ENCODE data around the gene TRPC3. TPM values are rescaled to one million over a fixed set of nuclear protein-coding genes. Genes with fewer than 3 reads are reported as not detected.
"Not testable (repeated sequence)": the region's sequence is repeated elsewhere in the genome, so short reads cannot be mapped to it uniquely, and the experiment has no call there.

TRPC3 gene
- total RNA-seq, 3 donors from 2014 or later, result 0.17 to 1.0 (median 0.51) TPM

DNA sequence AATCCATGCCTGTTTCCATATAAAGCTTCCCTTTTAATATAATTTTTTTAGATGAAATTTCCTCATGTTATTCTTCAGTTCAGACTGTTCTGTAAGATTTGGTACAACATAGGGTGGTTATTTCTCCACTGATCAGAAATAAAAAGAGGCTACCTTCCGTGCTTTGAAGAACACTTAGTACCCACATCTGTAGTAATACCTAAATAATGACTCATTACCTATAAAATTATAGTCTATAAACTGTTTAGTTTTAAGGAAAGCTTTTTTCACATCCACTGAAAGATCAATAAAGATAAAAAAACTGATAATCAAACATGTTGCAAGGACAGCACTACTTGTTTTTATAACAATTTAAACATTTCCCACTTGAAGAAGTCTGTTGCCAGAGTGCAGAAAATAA, 23.9 kb downstream of the TRPC3 start:
- intact Hi-C loops (cut with DNase I, micrococcal nuclease), result no loop called here
- TF ChIP-seq, protein P1, sequence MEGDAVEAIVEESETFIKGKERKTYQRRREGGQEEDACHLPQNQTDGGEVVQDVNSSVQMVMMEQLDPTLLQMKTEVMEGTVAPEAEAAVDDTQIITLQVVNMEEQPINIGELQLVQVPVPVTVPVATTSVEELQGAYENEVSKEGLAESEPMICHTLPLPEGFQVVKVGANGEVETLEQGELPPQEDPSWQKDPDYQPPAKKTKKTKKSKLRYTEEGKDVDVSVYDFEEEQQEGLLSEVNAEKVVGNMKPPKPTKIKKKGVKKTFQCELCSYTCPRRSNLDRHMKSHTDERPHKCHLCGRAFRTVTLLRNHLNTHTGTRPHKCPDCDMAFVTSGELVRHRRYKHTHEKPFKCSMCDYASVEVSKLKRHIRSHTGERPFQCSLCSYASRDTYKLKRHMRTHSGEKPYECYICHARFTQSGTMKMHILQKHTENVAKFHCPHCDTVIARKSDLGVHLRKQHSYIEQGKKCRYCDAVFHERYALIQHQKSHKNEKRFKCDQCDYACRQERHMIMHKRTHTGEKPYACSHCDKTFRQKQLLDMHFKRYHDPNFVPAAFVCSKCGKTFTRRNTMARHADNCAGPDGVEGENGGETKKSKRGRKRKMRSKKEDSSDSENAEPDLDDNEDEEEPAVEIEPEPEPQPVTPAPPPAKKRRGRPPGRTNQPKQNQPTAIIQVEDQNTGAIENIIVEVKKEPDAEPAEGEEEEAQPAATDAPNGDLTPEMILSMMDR (IDR thresholded peaks at IDR 0.05), result no peak
- DNase-seq (no peak), ATAC-seq (no peak)
- no peaks in the 10 kb centered on the region for H3K9me3 ChIP-seq
- H3K36me3 ChIP-seq (ENCODE audit: low read depth), result no peaks in the 10 kb centered on the region
- no peak overlapping the region for H3K4me3 ChIP-seq
- H3K4me1 ChIP-seq (ENCODE audit: low read depth), result no peaks in the 10 kb centered on the region

DNA sequence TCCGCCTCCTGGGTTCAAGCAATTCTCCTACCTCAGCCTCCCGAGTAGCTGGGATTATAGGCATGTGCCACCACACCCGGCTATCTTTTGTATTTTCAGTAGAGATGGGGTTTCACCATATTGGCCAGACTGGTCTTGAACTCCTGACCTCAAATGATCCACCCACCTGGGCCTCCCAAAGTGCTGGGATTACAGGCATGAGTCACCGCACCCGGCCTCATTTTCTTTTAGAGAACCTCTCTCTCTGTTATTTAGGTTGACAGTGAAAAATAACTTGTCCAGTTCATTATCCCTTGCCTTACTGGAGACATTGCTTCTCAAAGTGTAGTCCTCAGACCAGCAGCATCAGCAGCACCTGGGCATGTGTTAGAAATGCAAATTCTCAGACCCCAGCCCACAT, 25.4 kb downstream of the TRPC3 start:
- H3K36me3 ChIP-seq (ENCODE audit: low read depth); DNase-seq; ATAC-seq; H3K9me3 ChIP-seq; H3K4me3 ChIP-seq; H3K4me1 ChIP-seq (ENCODE audit: low read depth); intact Hi-C loops (cut with DNase I, micrococcal nuclease): not testable (repeated sequence)

DNA sequence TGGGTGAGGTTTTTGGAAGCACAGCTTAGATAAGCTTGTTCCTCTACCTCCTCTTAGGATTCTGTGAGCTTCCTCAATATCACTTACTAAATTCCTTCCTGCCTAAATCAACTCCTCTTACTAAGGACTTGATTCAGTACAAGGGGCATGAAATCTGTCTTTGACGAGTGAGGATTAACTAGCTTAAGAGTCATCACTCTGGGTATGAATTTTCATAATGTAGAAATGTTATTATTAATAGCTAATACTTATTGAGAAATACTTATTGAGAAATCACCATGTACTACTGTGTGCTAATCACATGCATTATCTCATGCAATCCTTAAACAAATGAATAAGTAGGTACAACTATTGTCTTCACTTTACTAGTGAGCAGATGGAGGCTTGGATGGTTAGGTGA, 28.6 kb downstream of the TRPC3 start:
- H3K4me3 ChIP-seq, result no peak overlapping the region
- H3K4me1 ChIP-seq (ENCODE audit: low read depth), result no peaks in the 10 kb centered on the region
- ATAC-seq (no peak), DNase-seq (no peak)
- TF ChIP-seq, protein P1 (IDR thresholded peaks at IDR 0.05), result no peak
- H3K9me3 ChIP-seq, result no peaks in the 10 kb centered on the region
- no peaks in the 10 kb centered on the region for H3K36me3 ChIP-seq (ENCODE audit: low read depth)
- intact Hi-C loops (cut with DNase I, micrococcal nuclease), result no loop called here

DNA sequence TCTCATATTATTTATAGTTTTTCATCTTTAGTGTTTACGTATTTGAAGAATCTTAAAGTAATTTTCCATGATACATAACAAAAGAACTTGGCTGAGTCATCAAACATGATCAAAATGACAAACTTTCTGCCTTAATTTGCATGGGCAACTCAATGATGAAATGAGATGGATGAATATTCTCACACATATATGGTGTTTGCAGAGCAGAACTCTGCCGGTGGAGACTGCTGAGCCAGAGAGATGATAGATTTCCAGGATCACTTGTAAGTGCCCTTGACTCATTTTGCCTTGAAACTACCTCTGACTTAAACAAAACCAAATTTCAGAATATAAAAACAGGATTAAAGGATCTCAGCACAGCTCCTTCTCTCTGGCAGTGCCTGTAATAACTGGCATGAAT, 38.2 kb downstream of the TRPC3 start:
- intact Hi-C loops (cut with DNase I, micrococcal nuclease), result no loop called here
- Histone ChIP-seq H3K4me3 (no peak overlapping the region), H3K9me3 (no peaks in the 10 kb centered on the region), H3K36me3 (ENCODE audit: low read depth) (no peaks in the 10 kb centered on the region), H3K4me1 (ENCODE audit: low read depth) (no peaks in the 10 kb centered on the region)
- TF ChIP-seq, protein P1 (IDR thresholded peaks at IDR 0.05), result no peak
- DNase-seq, result no peak
- no peak for ATAC-seq

DNA sequence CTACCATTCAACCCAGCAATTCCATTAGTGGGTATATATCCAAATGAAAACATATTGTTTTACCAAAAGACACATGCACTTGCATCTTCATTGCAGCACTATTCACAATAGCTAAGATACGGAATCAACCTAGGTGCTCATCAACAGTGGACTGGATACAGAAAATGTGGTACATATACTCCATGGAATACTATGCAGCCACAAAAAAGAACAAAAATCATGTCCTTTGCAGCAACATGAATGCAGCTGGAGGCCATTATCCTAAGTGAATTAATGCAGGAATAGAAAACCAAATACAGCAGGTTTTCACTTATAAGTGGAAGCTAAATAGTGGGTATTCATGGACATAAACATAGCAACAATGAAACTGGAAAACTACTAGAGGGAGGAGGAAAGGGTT, 43.5 kb downstream of the TRPC3 start:
- DNase-seq (no peak), ATAC-seq (no peak)
- Histone ChIP-seq H3K4me3 (no peak overlapping the region), H3K9me3 (no peaks in the 10 kb centered on the region), H3K36me3 (ENCODE audit: low read depth) (no peaks in the 10 kb centered on the region), H3K4me1 (ENCODE audit: low read depth) (no peaks in the 10 kb centered on the region)
- TF ChIP-seq, protein P1 (IDR thresholded peaks at IDR 0.05), result no peak
- intact Hi-C loops (cut with DNase I, micrococcal nuclease), result no loop called here

DNA sequence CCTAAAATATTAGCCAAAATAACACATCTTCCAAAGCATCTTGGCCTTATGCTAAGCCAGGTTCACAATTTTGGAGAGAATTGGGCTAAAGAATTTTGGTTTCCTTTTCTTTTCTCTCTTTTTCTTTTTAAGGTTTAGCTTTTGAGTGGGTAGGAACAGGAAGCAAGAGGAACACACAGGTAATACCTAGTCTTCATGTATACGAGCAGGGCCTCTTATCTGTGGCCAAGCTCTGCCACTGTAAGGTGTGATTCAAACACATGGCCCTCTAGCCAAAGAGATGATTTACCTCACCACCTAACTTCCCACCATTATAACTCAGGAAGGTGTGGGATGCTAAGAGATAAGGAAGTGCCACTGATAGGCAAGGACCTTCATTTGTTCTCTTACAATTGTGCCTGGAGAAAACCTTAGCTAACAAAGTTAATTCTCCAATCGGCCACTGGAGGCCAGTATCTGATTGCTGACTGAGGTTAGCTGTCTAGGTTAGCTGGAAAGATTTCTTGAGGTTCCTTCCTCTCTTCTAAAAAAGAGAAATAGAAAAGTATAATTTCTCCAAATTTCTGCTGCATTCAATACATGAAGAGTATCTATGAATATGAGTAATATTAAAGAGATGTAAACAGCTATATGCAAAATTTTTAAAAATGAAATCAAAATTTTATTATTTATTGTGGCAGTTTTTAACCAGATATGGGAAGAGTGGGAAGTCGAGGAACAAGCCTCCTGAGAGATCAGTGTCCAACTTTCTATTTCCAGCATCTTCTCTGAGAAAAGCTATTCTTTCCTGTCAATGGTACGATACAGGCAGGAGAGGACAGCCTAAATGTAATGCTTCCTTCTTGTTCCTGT, 51.5 kb downstream of the TRPC3 start:
- no peaks in the 10 kb centered on the region for H3K9me3 ChIP-seq
- H3K4me3 ChIP-seq, result no peak overlapping the region
- H3K36me3 ChIP-seq (ENCODE audit: low read depth), result no peaks in the 10 kb centered on the region
- peak in 1 of 3 donors; percentile 70 for DNase-seq
- intact Hi-C loops (cut with DNase I, micrococcal nuclease), result loop anchor here in 1 of 2 donors (5.0 kb wide), 1 partner anchor 102 kb away; no protein-coding TSS in a partner anchor
- ATAC-seq, result peak; percentile 69
- H3K4me1 ChIP-seq (ENCODE audit: low read depth), result no peaks in the 10 kb centered on the region
- TF ChIP-seq, protein P1 (IDR thresholded peaks at IDR 0.05), result peak; percentile 27
